SKM-1 treated with dmso at 0.1 percent for 144 hours (cell line): ENCODE data around the gene BATF.

Source experiments
- DNase-seq: peaks from one replicate; lab custom pipeline; 2025; ENCODE audit not compliant: unreplicated experiment; lab: John Stamatoyannopoulos, UW

Gene BATF

GRCh38 chr14:75591987-75592575 is 69.8 kb downstream of the BATF start:
- no peak for DNase-seq

DNA sequence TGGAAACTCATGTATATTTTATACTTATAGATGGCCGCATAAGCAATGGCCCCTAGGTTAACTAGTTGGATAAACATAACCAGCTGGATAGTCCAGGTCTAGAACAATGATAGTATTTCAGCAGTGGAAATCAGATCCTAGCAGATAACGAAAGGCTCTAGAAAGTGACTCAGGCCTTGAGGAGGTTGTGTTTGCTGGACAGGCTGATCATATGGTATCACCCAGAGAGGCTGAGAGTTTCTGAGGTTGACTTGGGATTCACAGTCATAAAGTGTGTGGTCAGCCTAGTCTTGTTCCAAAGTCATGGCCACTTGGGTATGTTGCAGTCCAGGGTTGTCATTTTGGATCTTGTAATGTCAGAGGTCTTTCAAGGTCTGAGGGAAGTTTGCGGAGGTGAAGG is 73.0 kb downstream of the BATF start:
- DNase-seq: no peak
